Fibroblast of skin of right quadriceps (primary cell): Measurements from ENCODE around the gene SYT8.
"Not testable (repeated sequence)": the region's sequence is repeated elsewhere in the genome, so short reads cannot be mapped to it uniquely, and the experiment has no call there.

ENCODE experiments used
- DNase-seq: peaks from one replicate; pipeline ENCODE4 v3.0.0-alpha.2; 2013

The SYT8 gene, protein sequence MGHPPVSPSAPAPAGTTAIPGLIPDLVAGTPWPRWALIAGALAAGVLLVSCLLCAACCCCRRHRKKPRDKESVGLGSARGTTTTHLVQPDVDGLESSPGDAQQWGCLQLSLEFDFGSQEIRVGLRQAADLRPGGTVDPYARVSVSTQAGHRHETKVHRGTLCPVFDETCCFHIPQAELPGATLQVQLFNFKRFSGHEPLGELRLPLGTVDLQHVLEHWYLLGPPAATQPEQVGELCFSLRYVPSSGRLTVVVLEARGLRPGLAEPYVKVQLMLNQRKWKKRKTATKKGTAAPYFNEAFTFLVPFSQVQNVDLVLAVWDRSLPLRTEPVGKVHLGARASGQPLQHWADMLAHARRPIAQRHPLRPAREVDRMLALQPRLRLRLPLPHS

DNA sequence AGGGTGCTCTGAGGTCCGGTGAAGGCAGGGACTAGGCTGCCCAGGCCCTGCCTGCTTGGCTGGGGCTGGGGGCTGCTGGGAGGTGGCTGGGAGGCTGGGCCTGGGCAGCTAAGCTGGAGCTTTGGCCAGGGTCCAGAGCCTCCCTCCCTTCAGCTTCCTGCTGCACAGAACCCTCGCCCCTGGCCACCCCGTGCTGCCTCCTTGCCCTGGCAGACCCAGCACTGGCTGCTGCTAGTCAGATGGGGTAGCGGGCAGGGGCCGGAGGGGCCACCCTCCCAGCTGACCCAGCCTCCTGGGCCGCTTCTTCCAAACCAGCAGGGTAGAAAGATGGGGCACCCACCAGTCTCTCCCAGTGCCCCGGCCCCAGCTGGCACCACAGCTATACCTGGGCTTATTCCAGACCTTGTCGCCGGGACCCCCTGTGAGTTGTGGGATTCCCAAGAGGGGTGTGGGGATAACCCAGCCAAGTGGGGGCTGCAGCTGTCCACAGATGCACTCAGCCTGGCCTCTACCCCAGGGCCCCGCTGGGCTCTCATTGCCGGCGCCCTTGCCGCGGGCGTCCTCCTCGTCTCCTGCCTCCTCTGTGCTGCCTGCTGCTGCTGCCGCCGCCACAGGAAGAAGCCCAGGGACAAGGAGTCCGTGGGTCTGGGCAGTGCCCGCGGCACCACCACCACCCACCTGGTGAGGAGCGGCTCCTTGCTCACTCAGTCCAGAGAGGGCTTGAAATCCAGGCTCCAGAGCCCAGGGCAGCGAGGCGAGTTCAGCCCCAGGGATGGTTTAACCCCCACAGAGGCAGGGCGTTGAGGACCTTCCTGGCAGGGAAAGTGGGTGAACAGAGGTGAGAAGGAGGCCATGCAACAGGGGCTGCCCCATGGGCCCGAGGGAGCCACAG, at the start of gene SYT8:
Gene SYT8, plus strand, starts transcription at position 212 of the 892 bp plus-strand sequence. Its CDS starts 116 bp downstream, at position 328.
- no peak for DNase-seq

DNA sequence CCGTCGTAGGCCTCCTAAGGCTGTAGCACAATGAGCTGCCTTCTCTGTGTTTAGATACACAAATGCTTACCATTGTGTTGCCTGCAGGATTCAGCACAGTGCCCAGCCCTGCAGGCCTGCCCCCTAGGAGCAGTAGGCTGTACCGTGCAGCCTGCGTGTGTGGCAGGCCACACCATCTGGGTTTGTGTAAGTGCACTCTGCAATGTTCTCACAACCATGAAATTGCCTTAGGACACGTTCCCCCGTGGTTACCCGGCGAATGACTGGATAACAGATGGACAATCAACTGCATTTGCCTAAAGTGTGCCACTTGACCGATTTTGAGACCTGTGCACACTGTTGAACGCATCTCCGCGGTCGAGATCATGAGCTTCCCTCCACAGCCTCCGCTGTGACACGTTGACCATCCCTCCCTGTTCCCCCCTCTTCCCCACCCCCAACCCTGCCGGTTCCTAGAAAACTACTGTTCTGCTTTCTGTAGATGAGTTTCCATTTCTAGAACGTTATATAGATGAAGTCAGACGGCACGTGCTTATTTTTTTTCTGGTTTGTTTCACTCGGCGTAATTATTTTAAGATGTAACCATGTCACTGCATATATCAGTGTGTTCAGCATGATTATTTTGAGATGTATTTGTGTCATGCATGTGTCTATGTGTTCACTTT, 48.9 kb upstream of the SYT8 start:
- no peak for DNase-seq

GRCh38 chr11:1786466-1786865, 48.3 kb upstream of the SYT8 start:
- DNase-seq, result no peak

DNA sequence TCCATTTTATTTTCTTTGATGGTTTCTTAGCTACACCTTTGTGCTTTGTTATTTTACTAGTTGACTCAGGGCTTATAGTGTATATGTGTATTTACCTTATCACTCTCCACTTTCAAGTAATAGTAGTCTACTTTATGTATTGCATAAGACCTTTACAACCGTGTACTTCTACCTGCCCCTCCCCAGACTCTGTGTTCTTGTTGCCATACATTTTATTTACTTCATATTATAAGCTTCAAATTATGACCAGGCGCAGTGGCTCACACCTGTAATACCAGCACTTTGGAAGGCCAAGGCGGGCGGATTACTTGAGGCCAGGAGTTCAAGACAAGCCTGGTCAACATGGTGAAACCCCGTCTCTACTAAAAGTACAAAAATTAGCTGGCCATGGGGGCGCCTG, 42.9 kb upstream of the SYT8 start:
- no peak for DNase-seq

DNA sequence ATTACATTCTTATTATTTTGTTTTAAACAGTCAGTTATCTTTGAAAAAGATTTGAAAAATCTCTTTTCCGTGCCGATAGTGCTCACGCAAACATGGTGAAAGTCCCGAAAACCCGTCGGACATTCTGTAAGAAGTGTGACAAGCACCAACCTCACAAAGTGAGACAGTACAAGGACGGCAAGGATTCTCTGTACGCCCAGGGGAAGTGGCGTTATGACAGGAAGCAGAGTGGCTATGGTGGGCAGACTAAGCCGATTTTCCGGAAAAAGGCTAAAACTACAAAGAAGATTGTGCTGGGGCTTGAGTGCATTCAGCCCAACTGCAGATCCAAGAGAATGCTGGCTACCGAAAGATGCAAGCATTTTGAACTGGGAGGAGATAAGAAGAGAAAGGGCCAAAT, 42.3 kb upstream of the SYT8 start:
- no peak for DNase-seq

DNA sequence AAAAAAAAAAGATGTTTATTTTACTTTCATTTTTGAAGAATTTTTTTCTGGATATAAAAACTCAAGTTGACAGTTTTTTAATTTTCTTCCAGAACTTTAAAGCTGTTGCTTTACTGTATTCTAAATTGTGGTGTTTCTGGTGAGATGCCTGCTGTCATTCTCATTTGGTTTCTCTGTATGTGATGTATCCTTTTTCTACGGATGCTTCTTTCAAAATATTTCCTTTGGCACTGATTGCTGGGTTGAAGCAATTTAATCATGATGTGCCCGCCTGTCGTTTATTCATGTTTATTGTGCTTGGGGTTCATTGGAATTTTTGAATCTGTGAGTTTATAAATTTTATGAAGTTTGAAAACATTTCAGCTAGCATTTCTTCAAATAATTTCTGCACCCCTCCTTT, 41.7 kb upstream of the SYT8 start:
- no peak for DNase-seq

- no peak for DNase-seq
These were observed 38.3 kb upstream of the SYT8 start for GRCh38 chr11:1796413-1797011.

- DNase-seq, result no peak
These were observed 37.2 kb upstream of the SYT8 start for GRCh38 chr11:1797391-1798125.

DNA sequence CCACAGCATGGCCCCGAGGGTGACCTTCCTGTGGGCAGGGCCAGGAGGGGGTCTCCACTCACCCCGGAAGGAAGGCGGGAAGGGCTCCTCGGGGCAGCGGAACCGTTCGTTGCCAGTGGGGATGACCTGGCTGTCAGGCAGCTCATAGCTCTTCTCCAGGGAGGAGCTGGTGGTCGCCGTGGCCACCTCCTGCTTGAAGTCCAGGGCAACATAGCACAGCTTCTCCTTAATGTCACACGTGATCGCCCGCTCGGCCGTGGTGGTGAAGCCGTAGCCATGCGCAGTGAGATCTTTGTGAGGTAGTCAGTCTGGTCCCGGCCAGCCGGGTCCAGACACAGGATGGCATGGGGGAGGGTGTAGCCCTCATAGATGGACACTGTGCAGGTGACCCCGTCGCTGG, 31.5 kb upstream of the SYT8 start:
- DNase-seq, result no peak

GRCh38 chr11:1803835-1804519, 30.8 kb upstream of the SYT8 start:
- DNase-seq, result not testable (repeated sequence)

DNA sequence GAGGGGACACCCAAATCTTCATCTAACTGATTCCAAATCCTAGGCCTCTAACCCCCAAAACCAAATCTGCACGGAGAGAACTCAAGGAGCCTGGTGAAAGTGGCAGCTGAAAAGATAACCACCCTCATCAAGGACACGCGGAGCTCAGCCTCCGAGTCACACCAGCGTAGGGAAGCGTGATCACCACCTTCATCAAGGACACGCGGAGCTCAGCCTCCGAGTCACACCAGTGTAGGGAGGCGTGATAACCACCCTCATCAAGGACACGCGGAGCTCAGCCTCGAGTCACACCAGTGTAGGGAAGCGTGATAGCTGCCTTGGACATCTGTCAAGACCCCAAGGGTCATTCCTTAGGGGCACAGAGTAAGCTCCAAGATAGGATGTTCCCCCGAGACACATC, 29.3 kb upstream of the SYT8 start:
- no peak for DNase-seq

DNA sequence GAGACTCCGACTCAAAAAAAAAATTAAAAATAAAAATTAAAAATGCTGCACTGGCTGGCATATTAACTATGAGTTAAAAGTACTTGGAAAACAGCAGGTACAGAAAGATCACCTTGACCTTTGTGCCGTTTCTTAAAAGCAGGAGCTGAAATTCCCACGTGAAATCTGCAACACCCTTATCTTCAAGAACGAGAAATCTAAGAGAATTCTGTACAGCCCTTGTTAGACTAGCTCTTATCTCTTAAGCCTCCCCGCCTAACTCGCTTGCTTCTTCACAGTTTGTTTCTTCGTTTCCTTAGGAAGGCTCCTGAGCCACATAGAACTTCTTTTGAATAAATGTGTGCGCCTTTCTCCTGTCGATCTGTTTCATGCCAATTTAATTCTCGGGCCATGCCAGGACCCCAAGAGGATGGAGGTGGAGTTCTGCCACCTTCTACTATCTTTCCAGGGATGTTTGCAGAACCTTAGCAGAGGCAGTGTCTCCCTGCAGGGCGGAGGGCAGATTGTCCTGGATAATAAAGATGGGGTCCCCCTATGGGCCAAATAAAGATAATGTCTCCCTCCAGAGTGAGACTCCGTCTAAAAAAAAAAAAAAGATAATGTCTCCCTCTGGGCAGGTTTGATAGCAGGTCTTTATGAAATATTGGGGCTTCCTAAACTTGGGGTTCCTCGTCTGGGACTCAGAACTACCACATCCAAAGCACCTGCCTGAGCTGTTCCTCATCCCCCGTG, 27.4 kb upstream of the SYT8 start:
- no peak for DNase-seq

- no peak for DNase-seq
These were observed 24.0 kb upstream of the SYT8 start for GRCh38 chr11:1810761-1811160.

GRCh38 chr11:1812274-1812673, 22.5 kb upstream of the SYT8 start:
- no peak for DNase-seq

GRCh38 chr11:1812801-1813200, 22.0 kb upstream of the SYT8 start:
- DNase-seq, result no peak

- not testable (repeated sequence) for DNase-seq
These were observed 21.4 kb upstream of the SYT8 start for GRCh38 chr11:1813356-1813755.

DNA sequence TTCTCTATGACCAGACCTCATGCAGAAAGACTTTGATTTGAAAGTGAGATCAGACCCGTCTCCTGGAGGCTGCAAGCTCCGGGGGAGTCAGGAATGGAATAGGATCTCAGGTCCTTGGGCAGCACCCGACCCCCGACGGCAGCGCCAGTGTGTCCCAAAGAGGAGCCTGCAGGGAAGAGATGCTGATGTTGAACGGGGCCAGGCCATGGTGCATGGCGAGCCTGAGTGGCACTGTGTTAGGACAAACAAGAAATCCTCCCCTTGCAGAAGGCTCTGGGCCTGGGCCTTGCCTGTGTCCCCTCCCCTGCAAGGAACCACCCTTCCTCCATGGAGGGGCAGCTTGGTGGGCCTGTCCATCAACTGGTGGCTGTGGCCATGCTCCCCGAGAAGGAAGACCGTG, 20.1 kb upstream of the SYT8 start:
- no peak for DNase-seq

DNA sequence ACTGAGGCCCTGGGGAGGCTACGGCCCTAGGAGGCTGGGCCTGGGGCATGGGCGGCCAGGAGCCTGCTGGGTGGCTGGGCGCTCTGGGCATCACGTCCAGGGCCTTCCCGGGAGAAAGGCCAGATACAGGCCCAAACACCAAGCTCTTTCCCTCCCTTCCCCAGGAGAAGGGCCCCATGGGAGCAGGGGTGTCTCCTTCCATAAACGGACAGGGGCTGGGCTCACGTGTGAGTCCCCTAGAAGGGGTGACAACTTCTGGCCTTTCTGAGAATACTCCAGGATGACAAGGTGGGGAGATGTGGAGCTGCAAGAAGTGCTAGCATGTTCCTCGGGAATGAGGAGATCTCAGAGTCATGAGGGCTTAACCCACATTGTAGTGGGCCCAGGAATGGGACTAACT, 19.5 kb upstream of the SYT8 start:
- no peak for DNase-seq

DNA sequence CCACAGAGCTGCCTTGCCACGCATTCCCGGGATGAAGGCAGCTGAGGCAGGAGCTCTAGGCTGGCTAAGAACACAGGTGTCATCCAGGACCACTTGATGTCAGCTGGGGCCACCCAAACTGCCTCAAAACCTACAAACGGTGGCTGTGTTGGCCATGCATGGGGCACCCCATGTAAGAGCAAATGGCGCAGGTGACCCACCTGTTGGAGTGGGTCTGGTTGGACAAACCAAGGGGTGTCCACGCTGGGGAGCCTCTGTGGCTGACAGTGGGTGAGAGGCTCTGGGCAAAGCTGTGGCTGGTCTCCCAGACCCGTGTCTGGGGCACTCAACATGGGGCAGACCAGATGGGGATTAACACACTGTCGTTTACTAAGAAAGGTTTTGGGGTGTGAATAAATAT, 19.0 kb upstream of the SYT8 start:
- no peak for DNase-seq

GRCh38 chr11:1817000-1817399, 17.8 kb upstream of the SYT8 start:
- DNase-seq, result no peak

DNA sequence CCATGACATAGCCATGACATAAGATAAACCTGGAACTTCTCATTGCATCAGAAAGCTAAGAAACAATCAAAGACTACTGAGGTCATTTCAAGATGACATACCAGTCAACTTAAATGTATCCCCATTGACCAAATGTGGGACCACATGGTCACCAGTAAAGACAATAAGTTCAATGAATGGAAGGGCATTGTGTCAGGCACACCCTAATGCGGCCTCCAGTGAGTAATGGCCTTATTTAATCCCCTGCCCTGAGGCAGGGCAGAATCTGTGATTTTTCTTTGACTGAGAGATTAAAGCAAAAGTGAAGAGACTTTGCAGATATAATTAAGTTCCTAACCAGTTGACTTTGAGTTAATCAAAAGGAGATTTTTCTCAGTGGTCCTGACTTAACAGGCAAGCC, 17.3 kb upstream of the SYT8 start:
- no peak for DNase-seq
